Measurements from ENCODE around the gene DEFB113. TPM values are rescaled to one million over a fixed set of nuclear protein-coding genes. Genes with fewer than 3 reads are reported as not detected.
A peak's percentile ranks its signal among the peaks of the same experiment; 100 is the strongest.

The DEFB113 gene
- total and polyA plus RNA-seq, 12 donors: not detected

DNA sequence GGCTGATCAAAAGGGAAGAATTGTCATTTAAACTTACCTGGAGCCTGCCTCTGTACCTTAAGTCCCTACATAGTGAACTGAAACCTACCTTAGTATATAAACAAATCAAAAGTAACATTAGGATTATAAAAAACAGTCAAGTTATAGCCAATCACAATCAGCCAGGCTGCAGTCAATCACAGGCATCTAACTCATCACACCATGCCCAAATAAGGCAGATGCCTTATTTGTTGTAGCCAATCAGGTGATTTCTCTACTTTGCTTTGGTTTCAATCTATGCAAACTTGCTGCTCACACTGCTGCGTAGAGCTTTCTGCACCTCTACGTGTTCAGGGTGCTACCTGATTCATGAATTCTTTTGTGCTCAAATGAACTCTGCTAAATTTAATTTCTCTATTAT lies 18.3 kb upstream of the DEFB113 start:
- Histone ChIP-seq H3K27me3 (no peaks in the 10 kb centered on the region), H3K9me3 (replicated peaks in 1 of 3) (no peaks in the 10 kb centered on the region), H3K36me3 (replicated peaks in 1 of 2) (no peaks in the 10 kb centered on the region), H3K4me1 (replicated peaks in 1 of 2) (no peaks in the 10 kb centered on the region), H3K27ac (no peak overlapping the region), H3K4me3 (no peak overlapping the region)
- TF ChIP-seq, protein P1, sequence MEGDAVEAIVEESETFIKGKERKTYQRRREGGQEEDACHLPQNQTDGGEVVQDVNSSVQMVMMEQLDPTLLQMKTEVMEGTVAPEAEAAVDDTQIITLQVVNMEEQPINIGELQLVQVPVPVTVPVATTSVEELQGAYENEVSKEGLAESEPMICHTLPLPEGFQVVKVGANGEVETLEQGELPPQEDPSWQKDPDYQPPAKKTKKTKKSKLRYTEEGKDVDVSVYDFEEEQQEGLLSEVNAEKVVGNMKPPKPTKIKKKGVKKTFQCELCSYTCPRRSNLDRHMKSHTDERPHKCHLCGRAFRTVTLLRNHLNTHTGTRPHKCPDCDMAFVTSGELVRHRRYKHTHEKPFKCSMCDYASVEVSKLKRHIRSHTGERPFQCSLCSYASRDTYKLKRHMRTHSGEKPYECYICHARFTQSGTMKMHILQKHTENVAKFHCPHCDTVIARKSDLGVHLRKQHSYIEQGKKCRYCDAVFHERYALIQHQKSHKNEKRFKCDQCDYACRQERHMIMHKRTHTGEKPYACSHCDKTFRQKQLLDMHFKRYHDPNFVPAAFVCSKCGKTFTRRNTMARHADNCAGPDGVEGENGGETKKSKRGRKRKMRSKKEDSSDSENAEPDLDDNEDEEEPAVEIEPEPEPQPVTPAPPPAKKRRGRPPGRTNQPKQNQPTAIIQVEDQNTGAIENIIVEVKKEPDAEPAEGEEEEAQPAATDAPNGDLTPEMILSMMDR (IDR thresholded peaks at IDR 0.05): no peak
- TF ChIP-seq POLR2A (IDR thresholded peaks at IDR 0.05): no peak
- intact Hi-C loops (cut with DNase I): no loop called here
- DNase-seq: no peak
- WGBS, 4 donors: 82 to 100% (median 94%) methylated on average over 2 of the region's 2 CpGs

DNA sequence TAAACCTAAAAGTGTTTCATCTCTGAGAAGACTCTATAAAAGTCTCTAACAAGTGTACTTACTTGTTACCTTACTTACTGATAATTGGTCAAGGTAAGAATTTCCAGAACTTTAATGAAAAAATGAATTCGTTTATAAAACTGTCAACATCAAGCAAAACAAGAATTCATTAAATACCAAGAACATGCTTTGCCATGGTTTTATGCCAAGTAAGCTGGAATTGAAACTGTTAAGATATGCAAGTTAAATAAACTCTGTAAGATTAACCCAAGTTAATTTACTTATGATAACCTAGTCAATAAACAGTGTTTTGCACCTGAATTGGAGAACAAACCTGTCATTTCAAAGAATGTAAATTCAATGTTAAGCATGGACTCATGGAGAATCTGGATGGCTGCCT lies 17.1 kb upstream of the DEFB113 start:
- Histone ChIP-seq H3K27ac (no peak overlapping the region), H3K9me3 (replicated peaks in 1 of 3) (no peaks in the 10 kb centered on the region), H3K27me3 (no peaks in the 10 kb centered on the region), H3K4me3 (no peak overlapping the region), H3K36me3 (replicated peaks in 1 of 2) (no peaks in the 10 kb centered on the region), H3K4me1 (replicated peaks in 1 of 2) (no peaks in the 10 kb centered on the region)
- no peak for DNase-seq
- intact Hi-C loops (cut with DNase I): no loop called here
- TF ChIP-seq, protein P1 (IDR thresholded peaks at IDR 0.05): no peak
- TF ChIP-seq POLR2A (IDR thresholded peaks at IDR 0.05): no peak
- 36 to 56% (median 46%) methylated on average over 1 of the region's 1 CpG for WGBS, 4 donors

DNA sequence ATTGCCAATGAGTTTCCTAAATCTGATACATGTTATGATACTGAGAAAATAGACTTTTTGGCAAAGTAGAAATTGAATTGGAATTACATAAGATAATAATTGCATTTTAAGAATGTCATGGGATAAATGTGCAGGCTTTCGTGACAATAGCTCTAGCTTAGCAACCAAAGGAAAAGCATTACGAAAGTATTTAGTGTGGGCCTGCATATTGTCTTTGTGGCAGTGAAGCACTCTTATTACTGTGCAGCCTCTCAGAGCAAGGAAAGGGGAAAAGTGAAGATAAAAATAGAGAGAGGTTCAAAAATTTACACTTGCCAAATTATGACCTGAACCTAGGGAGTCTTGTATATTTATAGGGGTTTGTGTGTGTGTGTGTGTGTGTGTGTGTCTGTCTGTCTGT lies 12.6 kb upstream of the DEFB113 start:
- WGBS, 4 donors: 88 to 93% (median 91%) methylated on average over 2 of the region's 2 CpGs
- DNase-seq: no peak
- no peak overlapping the region for H3K4me3 ChIP-seq
- H3K27ac ChIP-seq: no peak overlapping the region
- no peaks in the 10 kb centered on the region for H3K27me3 ChIP-seq
- TF ChIP-seq POLR2A (IDR thresholded peaks at IDR 0.05): no peak
- TF ChIP-seq, protein P1 (IDR thresholded peaks at IDR 0.05): no peak
- intact Hi-C loops (cut with DNase I): no loop called here
- H3K9me3 ChIP-seq (replicated peaks in 1 of 3): no peaks in the 10 kb centered on the region
- H3K36me3 ChIP-seq (replicated peaks in 1 of 2): no peaks in the 10 kb centered on the region
- no peaks in the 10 kb centered on the region for H3K4me1 ChIP-seq (replicated peaks in 1 of 2)

DNA sequence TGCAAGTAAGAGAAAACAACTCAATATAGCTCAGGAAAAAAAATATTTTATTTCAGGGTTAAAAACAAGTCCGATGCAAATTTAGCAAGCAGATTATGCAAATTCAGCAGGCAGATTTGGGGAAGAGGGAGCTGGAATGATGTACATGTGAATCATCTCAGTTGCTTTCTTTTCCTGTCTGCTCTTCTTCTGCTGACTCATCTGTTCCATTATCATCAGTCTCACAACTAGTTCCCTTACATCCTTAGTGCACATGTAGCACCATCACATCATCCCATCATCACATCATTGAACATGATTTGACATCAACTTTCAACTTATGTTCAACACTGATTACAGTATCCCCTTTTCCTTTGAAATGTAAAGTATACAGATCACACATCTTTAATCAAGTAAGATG lies 11.5 kb upstream of the DEFB113 start:
- peak in 1 of 7 donors; percentile 9 for DNase-seq
- Histone ChIP-seq H3K27ac (no peak overlapping the region), H3K36me3 (replicated peaks in 1 of 2) (no peaks in the 10 kb centered on the region), H3K27me3 (no peaks in the 10 kb centered on the region), H3K9me3 (replicated peaks in 1 of 3) (no peaks in the 10 kb centered on the region), H3K4me1 (replicated peaks in 1 of 2) (no peaks in the 10 kb centered on the region), H3K4me3 (no peak overlapping the region)
- intact Hi-C loops (cut with DNase I): no loop called here
- TF ChIP-seq, protein P1 (IDR thresholded peaks at IDR 0.05): no peak
- TF ChIP-seq POLR2A (IDR thresholded peaks at IDR 0.05): no peak
- WGBS, 4 donors: 49 to 65% (median 55%) methylated on average over 1 of the region's 1 CpG
